GM21723 (cell line): Measurements from ENCODE around the gene AURKAIP1.
"Not testable (repeated sequence)": the region's sequence is repeated elsewhere in the genome, so short reads cannot be mapped to it uniquely, and the experiment has no call there.

Source experiments
- ATAC-seq: cut with Tn5 transposase; IDR thresholded peaks from one replicate; pipeline ENCODE4 v1.9.1; 2021; ENCODE audit warnings: mild to moderate bottlenecking, moderate library complexity; ENCODE audit not compliant: unreplicated experiment

AURKAIP1 gene

GRCh38 chr1:1387098-1388077, 12.4 kb upstream of the AURKAIP1 start:
- ATAC-seq, result no peak

- no peak for ATAC-seq
These were observed 10.9 kb upstream of the AURKAIP1 start for GRCh38 chr1:1385931-1386330.

- not testable (repeated sequence) for ATAC-seq
These were observed 10.3 kb upstream of the AURKAIP1 start for GRCh38 chr1:1385339-1385738.

- ATAC-seq, result no peak
These were observed 6.3 kb upstream of the AURKAIP1 start for GRCh38 chr1:1381294-1381693.

GRCh38 chr1:1380860-1381259, 5.9 kb upstream of the AURKAIP1 start:
- ATAC-seq, result no peak

- ATAC-seq, result no peak
These were observed 2.7 kb upstream of the AURKAIP1 start for GRCh38 chr1:1377540-1378205.

GRCh38 chr1:1376551-1377226, 1.7 kb upstream of the AURKAIP1 start:
- ATAC-seq, result no peak

- peak; percentile 6 for ATAC-seq
These were observed 448 bp downstream of the AURKAIP1 start for GRCh38 chr1:1374589-1374928.

GRCh38 chr1:1373815-1374588, 1.0 kb downstream of the AURKAIP1 start:
- ATAC-seq, result no peak

GRCh38 chr1:1373051-1373814, 1.8 kb downstream of the AURKAIP1 start:
- ATAC-seq, result no peak

- ATAC-seq, result peak; percentile 23
These were observed 3.0 kb downstream of the AURKAIP1 start for GRCh38 chr1:1371746-1372711.

- no peak for ATAC-seq
These were observed 3.7 kb downstream of the AURKAIP1 start for GRCh38 chr1:1371364-1371745.

- no peak for ATAC-seq
These were observed 4.2 kb downstream of the AURKAIP1 start for GRCh38 chr1:1370771-1371300.

GRCh38 chr1:1370094-1370493, 4.9 kb downstream of the AURKAIP1 start:
- ATAC-seq, result not testable (repeated sequence)

GRCh38 chr1:1367315-1367714, 7.7 kb downstream of the AURKAIP1 start:
- no peak for ATAC-seq

- no peak for ATAC-seq
These were observed 8.3 kb downstream of the AURKAIP1 start for GRCh38 chr1:1366699-1367066.

GRCh38 chr1:1365875-1366698, 8.9 kb downstream of the AURKAIP1 start:
- no peak for ATAC-seq

GRCh38 chr1:1364266-1364665, 10.7 kb downstream of the AURKAIP1 start:
- ATAC-seq, result no peak
